UCSD-AML1 (cell line): ENCODE measurements around the gene DAAM1.

ENCODE experiments used
- DNase-seq: peaks from one replicate; lab custom pipeline; 2025; ENCODE audit not compliant: unreplicated experiment; lab: John Stamatoyannopoulos, UW

The DAAM1 gene

GRCh38 chr14:59337141-59337611 is 148.7 kb downstream of the DAAM1 start:
- no peak for DNase-seq

- DNase-seq = no peak
Measured at GRCh38 chr14:59338761-59339160, 150.3 kb downstream of the DAAM1 start.

GRCh38 chr14:59339524-59340330 is 151.3 kb downstream of the DAAM1 start:
- no peak for DNase-seq

- no peak for DNase-seq
Measured at GRCh38 chr14:59341858-59342477, 153.5 kb downstream of the DAAM1 start.

- DNase-seq = no peak
Measured at GRCh38 chr14:59342516-59343484, 154.3 kb downstream of the DAAM1 start.

GRCh38 chr14:59343585-59343984 is 155.1 kb downstream of the DAAM1 start:
- no peak for DNase-seq

- DNase-seq = no peak
Measured at GRCh38 chr14:59344016-59344415, 155.5 kb downstream of the DAAM1 start.

- DNase-seq = no peak
Measured at GRCh38 chr14:59344691-59345455, 156.4 kb downstream of the DAAM1 start.

- DNase-seq = no peak
Measured at GRCh38 chr14:59346329-59346728, 157.9 kb downstream of the DAAM1 start.

GRCh38 chr14:59346796-59347510 is 158.5 kb downstream of the DAAM1 start:
- DNase-seq = no peak

- no peak for DNase-seq
Measured at GRCh38 chr14:59347511-59347900, 159.0 kb downstream of the DAAM1 start.

GRCh38 chr14:59347915-59348314 is 159.4 kb downstream of the DAAM1 start:
- no peak for DNase-seq

GRCh38 chr14:59349258-59349701 is 160.8 kb downstream of the DAAM1 start:
- no peak for DNase-seq

GRCh38 chr14:59352961-59353360 is 164.5 kb downstream of the DAAM1 start:
- DNase-seq = no peak

GRCh38 chr14:59354666-59355065 is 166.2 kb downstream of the DAAM1 start:
- DNase-seq = no peak

- no peak for DNase-seq
Measured at GRCh38 chr14:59355091-59355490, 166.6 kb downstream of the DAAM1 start.

- DNase-seq = no peak
Measured at GRCh38 chr14:59356312-59356711, 167.8 kb downstream of the DAAM1 start.

- no peak for DNase-seq
Measured at GRCh38 chr14:59356767-59357166, 168.3 kb downstream of the DAAM1 start.

- DNase-seq = peak; percentile 18
Measured at GRCh38 chr14:59358102-59358501, 169.6 kb downstream of the DAAM1 start.

- DNase-seq = no peak
Measured at GRCh38 chr14:59358784-59359183, 170.3 kb downstream of the DAAM1 start.
